ENCODE measurements around the gene ZNF592.
"Not testable (repeated sequence)": the region's sequence is repeated elsewhere in the genome, so short reads cannot be mapped to it uniquely, and the experiment has no call there.

The ZNF592 gene

GRCh38 chr15:84749111-84749991 is 959 bp downstream of the ZNF592 start:
- H3K27me3 ChIP-seq (ENCODE audit: insufficient read depth, low read length), result no peaks in the 10 kb centered on the region
- peaks cover 14% of the 10 kb centered on the region for H3K4me1 ChIP-seq (ENCODE audit: insufficient read depth, low read length)
- H3K27ac ChIP-seq (ENCODE audit: low read length), result no peak overlapping the region
- peak overlapping the region; percentile 76 for H3K9ac ChIP-seq (ENCODE audit: low read depth, low read length)
- H3K36me3 ChIP-seq (ENCODE audit: insufficient read depth, low read depth, low read length), result no peaks in the 10 kb centered on the region
- H3K9me3 ChIP-seq (ENCODE audit: insufficient read depth, low read depth, low read length), result no peaks in the 10 kb centered on the region
- peak overlapping the region; percentile 91 for H3K4me3 ChIP-seq (ENCODE audit: low read length)

GRCh38 chr15:84750583-84751092 is 2.2 kb downstream of the ZNF592 start:
- H3K27me3 ChIP-seq (ENCODE audit: insufficient read depth, low read length), result no peaks in the 10 kb centered on the region
- H3K9me3 ChIP-seq (ENCODE audit: insufficient read depth, low read depth, low read length), result no peaks in the 10 kb centered on the region
- H3K9ac ChIP-seq (ENCODE audit: low read depth, low read length), result peak overlapping the region; percentile 11; the same call in 1 of the 2 replicates
- H3K4me3 ChIP-seq (ENCODE audit: low read length), result peak overlapping the region; percentile 23; the same call in 1 of the 2 replicates
- no peak overlapping the region for H3K27ac ChIP-seq (ENCODE audit: low read length)
- H3K36me3 ChIP-seq (ENCODE audit: insufficient read depth, low read depth, low read length), result no peaks in the 10 kb centered on the region
- H3K4me1 ChIP-seq (ENCODE audit: insufficient read depth, low read length), result peaks cover 14% of the 10 kb centered on the region

- not testable (repeated sequence) for H3K4me3 ChIP-seq (ENCODE audit: low read length); H3K9me3 ChIP-seq (ENCODE audit: insufficient read depth, low read depth, low read length); H3K27ac ChIP-seq (ENCODE audit: low read length); H3K36me3 ChIP-seq (ENCODE audit: insufficient read depth, low read depth, low read length); H3K9ac ChIP-seq (ENCODE audit: low read depth, low read length); H3K27me3 ChIP-seq (ENCODE audit: insufficient read depth, low read length)
- H3K4me1 ChIP-seq (ENCODE audit: insufficient read depth, low read length), result peaks cover 14% of the 10 kb centered on the region
Observed at GRCh38 chr15:84751721-84752120, 3.3 kb downstream of the ZNF592 start.

- Histone ChIP-seq H3K4me1 (ENCODE audit: insufficient read depth, low read length) (peaks cover 14% of the 10 kb centered on the region), H3K27me3 (ENCODE audit: insufficient read depth, low read length) (no peaks in the 10 kb centered on the region), H3K9ac (ENCODE audit: low read depth, low read length) (no peak overlapping the region), H3K9me3 (ENCODE audit: insufficient read depth, low read depth, low read length) (no peaks in the 10 kb centered on the region), H3K27ac (ENCODE audit: low read length) (no peak overlapping the region), H3K4me3 (ENCODE audit: low read length) (no peak overlapping the region), H3K36me3 (ENCODE audit: insufficient read depth, low read depth, low read length) (no peaks in the 10 kb centered on the region)
Observed at GRCh38 chr15:84752195-84752594, 3.8 kb downstream of the ZNF592 start.

- no peaks in the 10 kb centered on the region for H3K9me3 ChIP-seq (ENCODE audit: insufficient read depth, low read depth, low read length)
- H3K36me3 ChIP-seq (ENCODE audit: insufficient read depth, low read depth, low read length), result no peaks in the 10 kb centered on the region
- no peak overlapping the region for H3K27ac ChIP-seq (ENCODE audit: low read length)
- H3K27me3 ChIP-seq (ENCODE audit: insufficient read depth, low read length), result no peaks in the 10 kb centered on the region
- H3K4me3 ChIP-seq (ENCODE audit: low read length), result no peak overlapping the region
- no peak overlapping the region for H3K9ac ChIP-seq (ENCODE audit: low read depth, low read length)
- peaks cover 14% of the 10 kb centered on the region for H3K4me1 ChIP-seq (ENCODE audit: insufficient read depth, low read length)
Observed at GRCh38 chr15:84752700-84753099, 4.3 kb downstream of the ZNF592 start.

- H3K4me3 ChIP-seq (ENCODE audit: low read length); H3K9me3 ChIP-seq (ENCODE audit: insufficient read depth, low read depth, low read length); H3K27ac ChIP-seq (ENCODE audit: low read length); H3K9ac ChIP-seq (ENCODE audit: low read depth, low read length); H3K36me3 ChIP-seq (ENCODE audit: insufficient read depth, low read depth, low read length); H3K27me3 ChIP-seq (ENCODE audit: insufficient read depth, low read length): not testable (repeated sequence)
- H3K4me1 ChIP-seq (ENCODE audit: insufficient read depth, low read length), result peaks cover 10% of the 10 kb centered on the region; the same call in 1 of the 2 replicates
Observed at GRCh38 chr15:84754889-84755288, 6.5 kb downstream of the ZNF592 start.

GRCh38 chr15:84755736-84756527 is 7.5 kb downstream of the ZNF592 start:
- Histone ChIP-seq H3K4me3 (ENCODE audit: low read length) (no peak overlapping the region), H3K27me3 (ENCODE audit: insufficient read depth, low read length) (no peaks in the 10 kb centered on the region), H3K4me1 (ENCODE audit: insufficient read depth, low read length) (peaks cover 3% of the 10 kb centered on the region; the same call in 1 of the 2 replicates), H3K9me3 (ENCODE audit: insufficient read depth, low read depth, low read length) (no peaks in the 10 kb centered on the region), H3K27ac (ENCODE audit: low read length) (no peak overlapping the region), H3K36me3 (ENCODE audit: insufficient read depth, low read depth, low read length) (no peaks in the 10 kb centered on the region), H3K9ac (ENCODE audit: low read depth, low read length) (no peak overlapping the region)

GRCh38 chr15:84759018-84759417 is 10.6 kb downstream of the ZNF592 start:
- Histone ChIP-seq H3K9ac (ENCODE audit: low read depth, low read length) (no peak overlapping the region), H3K27me3 (ENCODE audit: insufficient read depth, low read length) (no peaks in the 10 kb centered on the region), H3K9me3 (ENCODE audit: insufficient read depth, low read depth, low read length) (no peaks in the 10 kb centered on the region), H3K4me1 (ENCODE audit: insufficient read depth, low read length) (no peaks in the 10 kb centered on the region), H3K27ac (ENCODE audit: low read length) (no peak overlapping the region), H3K36me3 (ENCODE audit: insufficient read depth, low read depth, low read length) (no peaks in the 10 kb centered on the region), H3K4me3 (ENCODE audit: low read length) (no peak overlapping the region)

GRCh38 chr15:84760219-84760618 is 11.8 kb downstream of the ZNF592 start:
- Histone ChIP-seq H3K27ac (ENCODE audit: low read length) (no peak overlapping the region), H3K4me1 (ENCODE audit: insufficient read depth, low read length) (no peaks in the 10 kb centered on the region), H3K36me3 (ENCODE audit: insufficient read depth, low read depth, low read length) (peaks cover 6% of the 10 kb centered on the region; the same call in 1 of the 2 replicates)

GRCh38 chr15:84761607-84762131 is 13.3 kb downstream of the ZNF592 start:
- H3K27ac ChIP-seq (ENCODE audit: low read length), result no peak overlapping the region
- no peaks in the 10 kb centered on the region for H3K27me3 ChIP-seq (ENCODE audit: insufficient read depth, low read length)
- no peaks in the 10 kb centered on the region for H3K9me3 ChIP-seq (ENCODE audit: insufficient read depth, low read depth, low read length)
- H3K4me1 ChIP-seq (ENCODE audit: insufficient read depth, low read length), result no peaks in the 10 kb centered on the region
- H3K9ac ChIP-seq (ENCODE audit: low read depth, low read length), result no peak overlapping the region
- H3K36me3 ChIP-seq (ENCODE audit: insufficient read depth, low read depth, low read length), result peaks cover 18% of the 10 kb centered on the region
- no peak overlapping the region for H3K4me3 ChIP-seq (ENCODE audit: low read length)

More at GRCh38 chr15:84760219-84760618, 11.8 kb downstream of the ZNF592 start:
- Histone ChIP-seq H3K9me3 (ENCODE audit: insufficient read depth, low read depth, low read length) (no peaks in the 10 kb centered on the region), H3K4me3 (ENCODE audit: low read length) (no peak overlapping the region), H3K27me3 (ENCODE audit: insufficient read depth, low read length) (no peaks in the 10 kb centered on the region), H3K9ac (ENCODE audit: low read depth, low read length) (no peak overlapping the region)

GRCh38 chr15:84762840-84763572 is 14.6 kb downstream of the ZNF592 start:
- Histone ChIP-seq H3K27ac (ENCODE audit: low read length) (no peak overlapping the region), H3K36me3 (ENCODE audit: insufficient read depth, low read depth, low read length) (peaks cover 21% of the 10 kb centered on the region), H3K9me3 (ENCODE audit: insufficient read depth, low read depth, low read length) (no peaks in the 10 kb centered on the region), H3K4me3 (ENCODE audit: low read length) (no peak overlapping the region), H3K4me1 (ENCODE audit: insufficient read depth, low read length) (no peaks in the 10 kb centered on the region), H3K9ac (ENCODE audit: low read depth, low read length) (no peak overlapping the region), H3K27me3 (ENCODE audit: insufficient read depth, low read length) (no peaks in the 10 kb centered on the region)
